Prostate gland (tissue), 2 donors: ENCODE data around the gene PSMD6. TPM values are rescaled to one million over a fixed set of nuclear protein-coding genes. Genes with fewer than 3 reads are reported as not detected.

Experiments used
- DNase-seq: peaks from one replicate; pipeline ENCODE4 v3.0.0-alpha.2; 2019; ENCODE audit warnings: low spot score
- H3K27ac ChIP-seq, 2 donors: fragments of 200-600 bp; sonication (generic); 2 replicates each; pipeline ENCODE4 v1.5.1; 2017 to 2019
- H3K27me3 ChIP-seq: fragments of 200-600 bp; sonication (generic); replicated peaks from 2 replicates; pipeline ENCODE4 v1.5.1; 2019; ENCODE audit not compliant: insufficient read depth
- H3K36me3 ChIP-seq, 2 donors: fragments of 200-600 bp; sonication (generic); 1 replicate in 1 of 2; 2 replicates in 1 of 2; pipeline versions ENCODE4 v1.5.1 to v1.8.1; 2017 to 2019
- H3K4me1 ChIP-seq: fragments of 200-600 bp; sonication (generic); replicated peaks from 2 replicates; pipeline ENCODE4 v1.5.1; 2019
- H3K4me3 ChIP-seq, 2 donors: fragments of 200-600 bp; sonication (generic); 2 replicates each; pipeline ENCODE4 v1.5.1; 2017 to 2019
- H3K9me3 ChIP-seq: fragments of 200-600 bp; sonication (generic); 2 replicates; pipeline ENCODE4 v1.5.1; 2017
- POLR2A ChIP-seq: fragments of 450-650 bp; IDR thresholded peaks from one replicate; pipeline ENCODE4 v1.6.1; 2016; ENCODE audit warnings: antibody characterized with exemption, mild to moderate bottlenecking
- POLR2AphosphoS5 ChIP-seq: sonication (generic); formaldehyde crosslinking; IDR thresholded peaks from one replicate; pipeline ENCODE4 v1.6.1; 2017; ENCODE audit warnings: antibody characterized with exemption
- WGBS: methylation state at CpG from one replicate; pipeline ENCODE4 v1.1.5; 2018; 5-methylcytosine and 5-hydroxymethylcytosine counted together
- intact Hi-C: fragments of 100-400 bp; cut with DNase I; formaldehyde crosslinking; loops from one replicate; pipeline ENCODE4 v1.14.2; 2022
- total RNA-seq, 2 donors: library from RNA; depleted of rRNA; stranded (reverse); fragments of >200 nt; gene quantifications; one replicate each; pipeline ENCODE4 v1.1.0, GENCODE V29; 2016
- TF ChIP-seq, protein P1 (sequence below), 4 experiments: fragments of 200-600 bp in 2 of 4; fragments of 450-650 bp in 2 of 4; sonication (generic) in 2 of 4; IDR thresholded peaks; 1 replicate in 3 of 4; 2 replicates in 1 of 4; pipeline ENCODE4 v1.5.1; 2016 to 2019; ENCODE audit warnings: antibody characterized with exemption in 4 of 4, mild to moderate bottlenecking in 2 of 4, moderate library complexity in 2 of 4

Gene PSMD6
- total RNA-seq, 2 donors from 2014 or later: 56.4 to 67.9 TPM

DNA sequence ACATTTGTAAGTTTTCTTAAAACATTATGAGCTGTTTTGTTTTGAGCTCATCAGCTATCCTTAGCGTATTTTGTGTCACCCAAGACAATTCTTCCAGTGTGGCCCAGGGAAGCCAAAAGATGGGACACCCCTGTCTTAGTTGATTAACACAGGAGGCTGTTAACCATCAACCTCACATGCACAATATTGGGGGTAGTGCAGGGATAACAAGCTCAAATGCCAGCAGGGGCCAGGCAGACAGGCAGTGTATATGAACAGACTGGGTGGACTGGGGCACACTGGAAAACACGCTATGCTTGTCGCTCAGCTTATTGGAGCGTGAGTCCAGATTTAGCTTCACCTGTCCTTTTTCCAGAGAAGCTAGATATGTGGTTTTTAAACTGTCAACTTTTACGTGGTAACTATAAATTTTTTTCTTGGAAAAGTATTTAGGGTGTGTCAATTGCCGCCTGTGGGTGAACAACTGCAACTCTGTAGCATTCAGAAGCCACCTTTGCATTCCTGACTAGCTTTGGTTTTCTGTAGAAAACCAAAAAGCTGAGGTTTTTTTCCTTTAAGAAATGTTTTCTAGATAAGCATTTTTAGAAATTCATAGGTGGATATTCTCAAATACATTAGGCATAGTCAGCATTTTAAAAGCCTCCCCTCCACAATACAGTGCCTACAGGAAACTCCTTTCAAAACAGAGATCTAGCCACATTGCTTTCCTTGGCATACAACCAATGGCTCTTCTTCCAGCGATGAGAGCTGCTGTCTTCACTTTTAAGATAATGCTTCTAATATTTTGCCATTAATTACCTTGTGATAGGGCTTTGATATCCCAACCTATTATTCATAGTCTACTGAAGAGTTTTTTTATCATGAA, 14.6 kb downstream of the PSMD6 start:
- H3K9me3 ChIP-seq: no peaks in the 10 kb centered on the region
- H3K27ac ChIP-seq: no peak overlapping the region
- H3K4me3 ChIP-seq: no peak overlapping the region
- DNase-seq: no peak
- intact Hi-C loops: no loop called here
- H3K36me3 ChIP-seq: peaks cover 0 to 2% of the 10 kb centered on the region in 2 donors
- no peaks in the 10 kb centered on the region for H3K4me1 ChIP-seq
- H3K27me3 ChIP-seq: no peaks in the 10 kb centered on the region
- WGBS: 44% methylated on average over 7 of the region's 7 CpGs
- TF ChIP-seq, protein P1, sequence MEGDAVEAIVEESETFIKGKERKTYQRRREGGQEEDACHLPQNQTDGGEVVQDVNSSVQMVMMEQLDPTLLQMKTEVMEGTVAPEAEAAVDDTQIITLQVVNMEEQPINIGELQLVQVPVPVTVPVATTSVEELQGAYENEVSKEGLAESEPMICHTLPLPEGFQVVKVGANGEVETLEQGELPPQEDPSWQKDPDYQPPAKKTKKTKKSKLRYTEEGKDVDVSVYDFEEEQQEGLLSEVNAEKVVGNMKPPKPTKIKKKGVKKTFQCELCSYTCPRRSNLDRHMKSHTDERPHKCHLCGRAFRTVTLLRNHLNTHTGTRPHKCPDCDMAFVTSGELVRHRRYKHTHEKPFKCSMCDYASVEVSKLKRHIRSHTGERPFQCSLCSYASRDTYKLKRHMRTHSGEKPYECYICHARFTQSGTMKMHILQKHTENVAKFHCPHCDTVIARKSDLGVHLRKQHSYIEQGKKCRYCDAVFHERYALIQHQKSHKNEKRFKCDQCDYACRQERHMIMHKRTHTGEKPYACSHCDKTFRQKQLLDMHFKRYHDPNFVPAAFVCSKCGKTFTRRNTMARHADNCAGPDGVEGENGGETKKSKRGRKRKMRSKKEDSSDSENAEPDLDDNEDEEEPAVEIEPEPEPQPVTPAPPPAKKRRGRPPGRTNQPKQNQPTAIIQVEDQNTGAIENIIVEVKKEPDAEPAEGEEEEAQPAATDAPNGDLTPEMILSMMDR (IDR thresholded peaks at IDR 0.05): no peak
- TF ChIP-seq POLR2AphosphoS5: no peak
- no peak for TF ChIP-seq POLR2A

DNA sequence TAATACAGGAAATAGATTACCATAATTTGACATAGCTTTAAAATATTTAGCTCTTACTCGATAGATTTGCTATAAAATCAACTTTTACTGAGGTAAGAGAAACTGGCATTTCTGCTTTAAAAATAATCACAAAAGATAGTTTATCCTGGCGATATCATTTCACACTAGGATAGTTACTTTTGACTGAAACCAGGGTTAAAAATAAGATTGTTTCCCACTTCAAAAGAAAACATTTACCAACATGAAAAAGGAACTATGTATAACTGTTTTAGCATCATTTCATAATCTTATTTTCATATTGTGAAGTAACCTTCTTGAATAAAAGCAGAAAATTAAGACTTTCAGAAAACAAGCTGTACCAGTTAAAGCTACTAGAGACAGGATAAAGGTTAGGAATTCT, 15.3 kb downstream of the PSMD6 start:
- no peak for DNase-seq
- peaks cover 0 to 2% of the 10 kb centered on the region in 2 donors for H3K36me3 ChIP-seq
- no peaks in the 10 kb centered on the region for H3K4me1 ChIP-seq
- H3K4me3 ChIP-seq: no peak overlapping the region
- no peak for TF ChIP-seq POLR2A
- intact Hi-C loops: no loop called here
- H3K9me3 ChIP-seq: no peaks in the 10 kb centered on the region
- WGBS: 75% methylated on average over 2 of the region's 2 CpGs
- H3K27me3 ChIP-seq: no peaks in the 10 kb centered on the region
- no peak overlapping the region for H3K27ac ChIP-seq

DNA sequence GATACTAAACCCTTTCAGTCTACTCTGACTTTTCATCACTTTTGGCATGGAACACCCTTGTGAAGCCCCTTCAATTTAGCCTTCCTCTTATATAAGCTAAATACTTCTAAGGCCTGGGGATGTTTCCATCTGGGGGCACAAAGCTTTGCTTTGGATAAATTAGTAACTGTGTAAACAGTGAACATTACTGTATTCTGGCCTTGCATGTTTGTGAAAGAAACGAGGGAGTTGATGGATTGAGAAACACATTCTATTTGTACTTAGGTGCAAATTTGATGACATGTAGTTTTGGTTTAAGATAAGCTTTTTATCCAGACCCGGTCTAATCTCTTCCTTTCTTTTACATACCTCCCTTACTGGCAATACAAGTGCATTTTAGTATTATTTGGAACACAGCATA, 19.7 kb downstream of the PSMD6 start:
- H3K4me3 ChIP-seq: no peak overlapping the region
- intact Hi-C loops: no loop called here
- 71% methylated on average over 2 of the region's 2 CpGs for WGBS
- no peaks in the 10 kb centered on the region for H3K36me3 ChIP-seq
- no peaks in the 10 kb centered on the region for H3K27me3 ChIP-seq
- peaks cover 7% of the 10 kb centered on the region for H3K4me1 ChIP-seq
- TF ChIP-seq POLR2A (no peak), POLR2AphosphoS5 (no peak)
- TF ChIP-seq, protein P1 (IDR thresholded peaks at IDR 0.05): no peak
- H3K27ac ChIP-seq: no peak overlapping the region
- no peak for DNase-seq
- H3K9me3 ChIP-seq: no peaks in the 10 kb centered on the region

DNA sequence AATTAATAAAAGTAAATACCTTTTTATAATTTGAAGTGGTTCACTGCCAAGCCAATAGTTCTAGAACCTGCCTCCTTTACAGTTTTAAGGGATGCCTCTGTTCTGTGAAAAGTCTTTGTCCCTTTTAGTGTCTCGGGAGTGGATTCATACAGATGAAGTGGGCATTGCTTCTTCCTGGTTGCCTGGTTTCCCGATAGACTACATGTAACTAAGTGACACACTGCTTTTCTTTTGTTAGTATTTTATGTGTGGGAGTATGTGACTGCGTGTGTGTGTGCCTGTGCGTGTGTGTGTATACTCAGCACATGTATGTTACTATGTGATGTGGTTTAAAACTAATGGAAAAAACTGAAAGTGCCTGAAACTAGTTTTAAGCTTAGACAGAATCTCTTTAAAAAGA, 21.1 kb downstream of the PSMD6 start:
- H3K9me3 ChIP-seq: no peaks in the 10 kb centered on the region
- H3K27me3 ChIP-seq: no peaks in the 10 kb centered on the region
- H3K4me1 ChIP-seq: peaks cover 7% of the 10 kb centered on the region
- no peaks in the 10 kb centered on the region for H3K36me3 ChIP-seq
- H3K27ac ChIP-seq: no peak overlapping the region
- H3K4me3 ChIP-seq: no peak overlapping the region
- 95% methylated on average over 4 of the region's 4 CpGs for WGBS
- no peak for DNase-seq
- no peak for TF ChIP-seq POLR2A
- intact Hi-C loops: no loop called here

DNA sequence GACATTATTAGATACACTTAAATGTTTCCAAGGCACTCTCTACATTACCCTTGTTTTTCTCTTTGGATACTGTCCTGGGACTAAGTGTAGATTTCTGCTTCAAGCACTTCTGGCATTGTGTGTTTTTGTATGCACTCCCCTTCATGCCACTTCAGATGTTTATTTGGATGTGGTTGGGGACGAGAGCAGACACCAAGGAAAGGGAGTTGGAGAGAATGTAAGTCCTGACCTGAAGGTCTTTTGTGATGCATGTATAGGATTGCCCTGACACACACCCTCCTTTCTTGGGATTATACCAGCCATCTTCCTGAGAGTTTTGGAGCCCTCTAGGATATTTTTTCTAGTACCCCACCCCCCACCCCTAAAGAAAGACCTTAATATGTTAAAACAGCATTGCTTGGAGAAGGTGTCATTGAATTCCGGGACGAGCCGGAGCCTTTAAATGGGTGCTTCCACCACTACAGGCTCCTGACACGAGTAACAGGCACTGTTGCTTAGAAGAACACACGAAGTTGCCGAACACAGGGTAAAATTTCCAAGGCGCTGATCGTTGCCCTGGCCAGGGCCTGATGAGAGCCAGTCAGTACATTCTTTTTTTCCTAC, 22.7 kb downstream of the PSMD6 start:
- intact Hi-C loops: no loop called here
- no peaks in the 10 kb centered on the region for H3K9me3 ChIP-seq
- H3K36me3 ChIP-seq: peaks cover 0 to 5% of the 10 kb centered on the region in 2 donors
- peaks cover 7% of the 10 kb centered on the region for H3K4me1 ChIP-seq
- TF ChIP-seq POLR2AphosphoS5 (no peak), POLR2A (no peak)
- TF ChIP-seq, protein P1 (IDR thresholded peaks at IDR 0.05): no peak
- H3K27ac ChIP-seq: no peak overlapping the region
- DNase-seq: no peak
- no peaks in the 10 kb centered on the region for H3K27me3 ChIP-seq
- 86% methylated on average over 9 of the region's 9 CpGs for WGBS
- no peak overlapping the region for H3K4me3 ChIP-seq
